ENCODE data around the gene MYOG. TPM values are rescaled to one million over a fixed set of nuclear protein-coding genes. Genes with fewer than 3 reads are reported as not detected.

Gene MYOG
- total and polyA plus RNA-seq, 2 of the 13 experiments (the other 11 are each of a cell fraction or from before 2014, with no cell fraction given), result not detected

DNA sequence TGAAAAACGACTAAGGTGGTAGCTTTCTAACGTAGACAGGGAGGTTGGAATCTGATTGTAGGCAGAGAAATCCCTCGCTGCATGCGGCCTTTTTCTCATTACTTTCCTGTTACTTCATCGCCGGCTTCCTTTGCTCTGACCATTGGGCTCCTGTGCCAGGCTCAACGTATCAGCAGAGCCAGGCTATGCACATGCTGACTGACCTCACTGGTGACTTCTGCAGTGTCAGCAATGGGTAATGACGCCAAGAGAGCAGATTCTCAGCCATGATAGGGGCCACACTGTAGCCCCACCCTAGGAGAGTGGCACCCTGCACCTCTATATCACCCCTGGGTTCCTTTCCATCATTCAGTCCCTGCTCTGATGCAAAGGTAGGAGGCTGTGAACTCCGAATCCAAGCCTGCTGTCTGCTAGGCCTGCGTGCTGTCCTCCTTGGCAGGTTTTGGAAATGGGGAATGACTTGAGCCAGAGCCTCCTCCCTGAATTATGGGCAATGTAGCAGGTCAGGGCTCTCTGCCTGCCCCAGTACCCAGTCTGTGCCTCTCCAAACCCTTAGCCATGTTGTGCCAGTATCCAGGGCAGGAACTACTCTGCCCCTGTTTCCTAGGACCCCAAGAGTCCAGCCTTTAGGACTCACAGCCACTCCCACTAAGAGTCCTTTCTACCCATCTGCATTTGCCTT lies 48.2 kb downstream of the MYOG start:
- Histone ChIP-seq H3K27me3 (ENCODE audit: control insufficient read depth in 1 of 2, insufficient read depth in 2 of 2, low read length in 2 of 2) (peaks cover 2 to 29% of the 10 kb centered on the region in 2 experiments; a peak in 3 of 5 replicates), H3K36me3 (replicated peaks in 1 of 2; ENCODE audit: control insufficient read depth in 1 of 2, insufficient read depth in 2 of 2, low read length in 2 of 2) (no peaks in the 10 kb centered on the region), H3K9ac (ENCODE audit: insufficient read depth, low read depth, low read length) (no peak overlapping the region), H3K9me3 (ENCODE audit: low read length) (no peaks in the 10 kb centered on the region), H2AFZ (ENCODE audit: low read length) (no peak overlapping the region), H3K27ac (ENCODE audit: extremely low read length, insufficient read depth, low read length) (no peak overlapping the region), H3K4me3 (replicated peaks in 1 of 3; ENCODE audit: insufficient read depth in 1 of 3, low read depth in 2 of 3, low read length in 3 of 3) (no peak overlapping the region), H4K20me1 (ENCODE audit: insufficient read depth, low read length) (peaks cover 5% of the 10 kb centered on the region; the same call in 1 of the 2 replicates), H3K4me2 (ENCODE audit: low read depth, low read length) (no peak overlapping the region), H3K79me2 (ENCODE audit: insufficient read depth, low read length) (no peaks in the 10 kb centered on the region), H3K4me1 (ENCODE audit: insufficient read depth, low read length) (no peaks in the 10 kb centered on the region)
- no TSS peak for BruUV-seq (replicated peaks)
- intact Hi-C loops (cut with micrococcal nuclease; ENCODE audit: unreplicated experiment), result loop anchor here (2.0 to 5.0 kb wide), 3 partner anchors 67 to 231 kb away; no protein-coding TSS in a partner anchor
- no peak for ATAC-seq
- in situ Hi-C loops (cut with HindIII; ENCODE audit: extremely low pct_ligation_motif_present, low pct_unique_long_range_greater_than_20kb), result loop anchor here (5.0 kb wide), 2 partner anchors 180 to 235 kb away; no protein-coding TSS in a partner anchor
- ChIA-PET POLR2A (no interaction called here), CTCF (ENCODE audit: low intra/inter-chr PET ratio, low total read pairs) (interaction anchor here (1.1 kb wide), 1 partner anchor 178 kb away, joined by 3 read pairs; no protein-coding TSS in a partner anchor)
- DNase-seq (ENCODE audit: low spot score), result no peak
- TF ChIP-seq MAFK (conservative IDR thresholded peaks at IDR 0.05 in 1 of 2, IDR thresholded peaks at IDR 0.05 in 1 of 2; ENCODE audit: low read length in 2 of 2) (peak in 1 of 2 experiments; percentile 33; a peak in 1 of 4 replicates), KLF16 (CRISPR knock-in tag; IDR thresholded peaks at IDR 0.05) (no peak)
- 33% methylated on average over 8 of the region's 10 CpGs for WGBS (ENCODE audit: low lambda C conversion rate)
- FAIRE-seq, result no peak

GRCh38 chr1:203036537-203036936 lies 49.3 kb downstream of the MYOG start:
- Histone ChIP-seq H3K27me3 (ENCODE audit: control insufficient read depth in 1 of 2, insufficient read depth in 2 of 2, low read length in 2 of 2) (peaks cover 2 to 29% of the 10 kb centered on the region in 2 experiments; a peak in 3 of 5 replicates), H3K27ac (ENCODE audit: extremely low read length, insufficient read depth, low read length) (no peak overlapping the region), H3K4me1 (ENCODE audit: insufficient read depth, low read length) (no peaks in the 10 kb centered on the region), H3K4me2 (ENCODE audit: low read depth, low read length) (no peak overlapping the region), H3K79me2 (ENCODE audit: insufficient read depth, low read length) (no peaks in the 10 kb centered on the region), H3K9ac (ENCODE audit: insufficient read depth, low read depth, low read length) (no peak overlapping the region), H3K36me3 (replicated peaks in 1 of 2; ENCODE audit: control insufficient read depth in 1 of 2, insufficient read depth in 2 of 2, low read length in 2 of 2) (no peaks in the 10 kb centered on the region), H3K4me3 (replicated peaks in 1 of 3; ENCODE audit: insufficient read depth in 1 of 3, low read depth in 2 of 3, low read length in 3 of 3) (no peak overlapping the region), H2AFZ (ENCODE audit: low read length) (no peak overlapping the region), H4K20me1 (ENCODE audit: insufficient read depth, low read length) (peaks cover 5% of the 10 kb centered on the region; the same call in 1 of the 2 replicates), H3K9me3 (ENCODE audit: low read length) (no peaks in the 10 kb centered on the region)
- no TSS peak for BruUV-seq (replicated peaks)
- TF ChIP-seq GATAD1 (CRISPR knock-in tag; IDR thresholded peaks at IDR 0.05) (no peak), ZZZ3 (CRISPR knock-in tag; IDR thresholded peaks at IDR 0.05; ENCODE audit: borderline replicate concordance) (no peak), ZNF775 (CRISPR knock-in tag; IDR thresholded peaks at IDR 0.05; ENCODE audit: borderline replicate concordance) (no peak), ADNP (CRISPR knock-in tag; IDR thresholded peaks at IDR 0.05) (no peak)
- DNase-seq (ENCODE audit: low spot score) (no peak), ATAC-seq (no peak), FAIRE-seq (no peak)
- in situ Hi-C loops (cut with HindIII; ENCODE audit: extremely low pct_ligation_motif_present, low pct_unique_long_range_greater_than_20kb) (loop anchor here (5.0 kb wide), 2 partner anchors 181 to 236 kb away; no protein-coding TSS in a partner anchor), intact Hi-C loops (cut with micrococcal nuclease; ENCODE audit: unreplicated experiment) (loop anchor here (5.0 kb wide), 1 partner anchor 181 kb away; no protein-coding TSS in a partner anchor)
- 20% methylated on average over 1 of the region's 2 CpGs for WGBS (ENCODE audit: low lambda C conversion rate)
- ChIA-PET CTCF (ENCODE audit: low intra/inter-chr PET ratio, low total read pairs) (no interaction called here), POLR2A (no interaction called here)
